Stimulated activated CD4-positive, alpha-beta T cell treated with anti-CD3 and anti-CD28 coated beads, TNF-alpha, amount 100 ng/mL, for 1 hour (primary cell): ENCODE results near the gene COL6A1.
"Not testable (repeated sequence)": the region's sequence is repeated elsewhere in the genome, so short reads cannot be mapped to it uniquely, and the experiment has no call there.

Experiments
- DNase-seq, 3 donors: peaks; one replicate each; pipeline ENCODE4 v3.0.0-alpha.2; 2020; ENCODE audit warnings: low read depth in 3 of 3, low spot score in 1 of 3

The COL6A1 gene

GRCh38 chr21:45966791-45967394 is 14.7 kb upstream of the COL6A1 start:
- no peak for DNase-seq

GRCh38 chr21:45969921-45970673 is 11.5 kb upstream of the COL6A1 start:
- no peak for DNase-seq

GRCh38 chr21:45970674-45971615 is 10.6 kb upstream of the COL6A1 start:
- peak in 1 of 3 donors; percentile 45 for DNase-seq

DNA sequence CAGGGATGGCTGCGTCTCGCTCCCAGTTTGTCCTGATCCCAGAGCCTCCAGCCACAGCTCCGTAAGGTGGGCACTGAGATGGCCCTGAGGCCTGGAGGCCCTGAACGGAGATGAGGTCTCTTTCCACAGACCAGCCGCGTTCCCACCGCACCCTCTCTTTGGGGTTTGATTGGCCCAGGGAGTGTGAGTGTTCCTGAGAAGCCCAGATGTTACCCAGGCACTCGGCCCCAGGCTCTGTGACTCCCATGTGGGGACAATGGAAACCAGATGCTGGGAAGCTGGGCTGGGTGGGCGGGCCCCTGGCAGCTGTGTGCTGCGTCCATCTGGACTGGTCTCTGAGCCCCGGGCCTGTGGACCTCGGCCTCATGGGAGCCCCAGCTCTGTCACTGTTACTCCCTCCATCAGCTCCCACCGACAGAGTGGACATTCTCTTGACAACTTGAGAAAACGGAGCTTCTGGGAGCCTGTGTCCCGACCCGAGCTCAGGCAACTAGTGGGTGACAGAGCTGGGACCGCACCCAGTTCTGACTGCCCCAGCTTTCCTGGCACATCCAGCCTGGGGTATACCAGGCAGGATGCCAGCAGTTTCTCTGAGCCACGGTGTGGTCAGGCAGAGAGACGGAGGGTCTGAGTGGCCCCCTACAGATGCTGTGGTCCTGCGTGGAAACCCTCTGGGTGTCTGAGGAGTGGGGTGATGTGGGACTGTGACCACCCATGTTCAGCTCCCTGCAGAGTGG is 9.8 kb upstream of the COL6A1 start:
- DNase-seq, result no peak

GRCh38 chr21:45972353-45972715 is 9.2 kb upstream of the COL6A1 start:
- no peak for DNase-seq

- DNase-seq, result no peak
These were observed 8.7 kb upstream of the COL6A1 start for GRCh38 chr21:45972716-45973474.

DNA sequence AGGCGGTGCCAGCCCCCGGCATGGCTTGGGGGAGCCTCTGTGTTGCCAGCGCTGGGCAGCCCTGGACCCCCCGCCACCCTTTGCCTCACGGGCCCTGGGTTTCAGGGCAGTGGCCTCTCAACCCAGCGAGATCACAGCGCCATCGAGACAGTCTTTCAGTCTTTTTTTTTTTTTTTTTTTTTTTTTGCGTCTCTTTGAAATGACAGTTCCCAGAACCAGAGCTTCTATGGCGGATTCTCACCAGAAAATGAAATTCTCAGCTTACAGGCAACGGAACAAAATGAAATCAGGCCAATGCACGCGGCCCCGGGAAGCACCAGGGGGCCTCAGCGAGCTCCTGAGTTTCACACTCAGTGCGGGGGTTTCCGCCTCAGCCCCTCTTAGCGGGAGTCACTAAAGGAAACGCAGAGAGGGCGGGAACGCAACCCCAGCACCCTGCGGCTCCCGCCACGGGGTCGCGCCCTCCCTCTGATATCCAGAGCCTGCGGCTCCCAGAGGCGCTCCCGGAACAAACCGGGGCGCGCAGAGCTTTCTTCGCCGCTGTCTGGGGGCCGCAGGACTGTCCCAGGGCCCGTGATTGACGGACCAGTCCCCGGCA is 8.0 kb upstream of the COL6A1 start:
- peak; percentile 54 to 74 (median 57) for DNase-seq

- DNase-seq, result no peak
These were observed 7.2 kb upstream of the COL6A1 start for GRCh38 chr21:45974073-45975019.

DNA sequence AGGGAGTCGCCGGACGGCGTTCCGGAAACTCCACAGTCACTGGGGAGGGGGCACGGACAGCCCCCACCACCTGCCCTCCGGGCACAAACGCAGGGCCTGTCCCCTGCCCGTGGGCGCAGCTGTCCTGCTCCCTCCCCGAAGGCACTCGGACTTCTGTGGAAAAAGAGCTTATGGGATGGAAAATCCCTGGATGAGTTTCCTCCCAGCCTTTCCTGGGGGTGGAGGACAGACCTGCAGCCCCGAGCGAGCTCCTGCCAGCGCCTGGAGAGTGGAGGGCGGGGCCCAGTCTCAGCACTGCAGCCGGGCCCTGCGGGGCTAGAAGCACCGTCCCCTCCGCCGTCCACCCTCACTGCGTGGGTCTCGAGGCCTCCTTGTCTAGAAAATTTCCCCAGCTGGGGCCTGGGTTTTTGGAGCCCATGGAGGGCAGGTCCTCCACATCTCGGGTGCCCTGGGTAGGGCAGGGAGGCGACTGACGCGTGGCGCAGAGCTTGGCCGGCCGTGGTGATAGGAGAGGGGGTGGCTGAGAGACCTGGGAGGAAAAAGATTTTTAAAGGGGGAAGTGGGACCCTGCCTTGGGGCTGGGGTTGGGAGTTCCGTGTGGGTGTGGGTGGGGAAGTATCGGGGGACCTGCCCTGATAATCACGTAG is 6.4 kb upstream of the COL6A1 start:
- DNase-seq, result no peak

DNA sequence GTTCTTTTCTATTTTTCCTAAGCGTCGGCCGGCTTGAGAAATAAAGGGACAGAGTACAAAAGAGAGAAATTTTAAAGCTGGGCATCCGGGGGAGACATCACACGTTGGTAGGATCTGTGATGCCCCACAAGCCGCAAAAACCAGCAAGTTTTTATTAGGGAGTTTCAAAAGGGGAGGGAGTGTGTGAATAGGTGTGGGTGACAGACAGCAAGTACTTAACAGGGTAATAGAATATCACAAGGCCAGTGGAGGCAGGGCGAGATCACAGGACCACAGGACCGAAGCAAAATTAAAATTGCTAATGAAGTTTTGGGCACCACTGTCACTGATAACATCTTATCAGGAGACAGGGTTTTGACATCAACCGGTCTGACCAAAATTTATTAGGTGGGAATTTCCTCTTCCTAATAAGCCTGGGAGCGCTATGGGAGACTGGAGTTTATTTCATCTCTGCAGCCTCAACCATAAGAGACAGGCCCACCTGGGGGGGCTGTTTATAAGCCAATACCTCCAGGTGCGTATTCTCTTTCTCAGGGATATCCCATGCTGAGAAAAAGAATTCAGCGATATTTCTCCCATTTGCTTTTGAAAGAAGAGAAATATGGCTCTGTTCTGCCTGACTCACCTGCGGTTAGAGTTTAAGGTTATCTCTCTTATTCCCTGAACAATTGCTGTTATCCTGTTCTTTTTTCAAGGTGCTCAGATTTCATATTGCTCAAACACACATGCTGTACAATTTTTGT is 5.7 kb upstream of the COL6A1 start:
- not testable (repeated sequence) for DNase-seq

GRCh38 chr21:45976701-45977311 is 4.8 kb upstream of the COL6A1 start:
- no peak for DNase-seq

DNA sequence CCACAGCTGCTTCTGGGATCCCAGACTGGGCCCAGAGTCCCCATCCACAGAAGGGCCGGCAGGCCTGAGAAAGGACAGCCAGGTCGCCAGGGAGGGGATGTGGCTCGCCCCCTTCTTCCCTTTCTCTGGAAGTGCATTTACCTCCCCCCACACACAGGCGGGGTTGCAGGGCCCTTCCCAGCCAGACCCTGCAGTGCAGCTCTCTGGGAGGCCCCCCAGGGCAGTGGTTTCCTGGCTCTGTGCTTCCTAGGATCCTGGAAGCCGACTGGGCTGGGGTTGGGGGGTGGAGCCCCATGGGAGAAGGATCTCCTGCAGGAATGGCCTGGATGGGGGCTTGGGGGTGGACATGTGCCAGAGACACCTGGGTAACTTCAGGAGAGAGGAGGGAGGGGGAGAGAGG is 4.2 kb upstream of the COL6A1 start:
- no peak for DNase-seq

DNA sequence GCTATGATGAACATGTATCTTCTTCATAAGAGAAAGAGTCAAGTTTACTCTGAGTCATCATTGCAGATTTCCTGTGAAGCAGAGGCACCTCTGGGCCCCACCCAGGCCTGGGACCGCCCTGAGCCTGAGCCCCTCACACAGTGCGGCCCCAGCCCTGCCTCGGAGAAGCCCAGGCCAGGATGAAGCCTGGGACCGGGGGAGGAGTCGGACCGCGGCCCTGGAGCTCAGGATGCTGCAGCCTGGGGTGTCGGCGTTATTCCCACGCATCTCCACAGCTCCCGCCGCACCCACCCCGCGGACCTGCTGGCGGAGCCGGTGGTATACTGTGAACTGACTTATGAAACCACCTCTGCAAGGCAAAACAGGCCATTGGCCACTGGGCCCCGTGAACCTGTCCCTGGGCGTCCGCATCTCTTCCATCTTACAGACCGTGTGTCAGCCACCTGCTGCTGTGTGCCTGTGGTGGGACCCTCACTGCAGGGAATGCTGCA is 2.4 kb upstream of the COL6A1 start:
- DNase-seq, result no peak

GRCh38 chr21:45979651-45980050 is 1.9 kb upstream of the COL6A1 start:
- DNase-seq, result no peak

DNA sequence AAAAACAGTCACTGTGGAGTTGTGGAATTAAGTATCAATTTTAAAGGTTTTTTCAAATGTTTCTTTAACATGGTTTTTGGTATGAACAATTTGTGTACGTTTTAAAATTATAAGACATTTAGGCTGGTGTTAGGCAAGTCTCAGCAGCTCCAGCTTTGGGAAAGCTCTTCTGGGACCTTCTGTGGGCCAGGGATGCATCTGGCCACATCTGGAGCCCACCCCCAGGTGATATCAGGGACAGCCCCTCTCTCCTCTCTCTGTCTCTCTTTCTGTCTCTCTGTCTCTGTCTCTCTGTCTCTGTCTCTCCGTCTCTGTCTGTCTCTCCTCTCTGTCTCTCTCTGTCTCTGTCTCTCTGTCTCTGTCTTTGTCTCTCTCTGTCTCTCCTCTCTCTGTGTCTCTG is 1.3 kb upstream of the COL6A1 start:
- no peak for DNase-seq

- DNase-seq, result no peak
These were observed 873 bp upstream of the COL6A1 start for GRCh38 chr21:45980697-45981096.

DNA sequence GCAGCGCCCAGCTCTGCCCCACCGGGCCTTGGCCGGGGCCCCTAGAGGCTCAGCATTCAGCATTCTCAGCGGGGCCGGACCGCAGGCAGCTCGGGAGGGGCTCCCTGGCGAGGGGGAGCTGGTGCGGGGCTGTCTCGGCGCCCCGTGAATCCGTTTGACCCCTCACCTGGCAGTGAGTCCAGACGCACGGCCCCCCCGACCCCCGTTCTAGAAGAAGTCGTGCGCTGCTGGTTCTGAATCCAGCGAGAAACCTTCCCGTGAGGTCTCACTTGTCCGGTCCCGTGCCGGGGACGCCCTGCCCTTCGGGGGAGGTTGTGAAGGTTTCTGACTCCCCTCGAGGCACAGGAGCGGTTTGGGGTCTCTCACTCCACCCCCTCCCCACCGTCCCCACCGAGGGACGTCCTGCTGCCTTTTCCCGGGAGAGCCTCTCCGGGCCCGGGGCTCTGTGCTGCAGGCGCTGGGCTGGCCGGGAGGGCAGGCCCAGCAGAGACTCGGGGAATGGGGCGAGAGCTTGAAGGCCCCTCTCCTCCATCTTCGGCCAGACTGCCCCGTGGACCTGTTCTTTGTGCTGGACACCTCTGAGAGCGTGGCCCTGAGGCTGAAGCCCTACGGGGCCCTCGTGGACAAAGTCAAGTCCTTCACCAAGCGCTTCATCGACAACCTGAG is 655 bp downstream of the COL6A1 start:
- DNase-seq, result no peak
